ENCODE results near the gene XXYLT1. TPM values are rescaled to one million over a fixed set of nuclear protein-coding genes. Genes with fewer than 3 reads are reported as not detected.
A peak's percentile ranks its signal among the peaks of the same experiment; 100 is the strongest.

XXYLT1 gene
- total RNA-seq, 3 donors from 2014 or later, result 10.0 to 10.7 (median 10.2) TPM

DNA sequence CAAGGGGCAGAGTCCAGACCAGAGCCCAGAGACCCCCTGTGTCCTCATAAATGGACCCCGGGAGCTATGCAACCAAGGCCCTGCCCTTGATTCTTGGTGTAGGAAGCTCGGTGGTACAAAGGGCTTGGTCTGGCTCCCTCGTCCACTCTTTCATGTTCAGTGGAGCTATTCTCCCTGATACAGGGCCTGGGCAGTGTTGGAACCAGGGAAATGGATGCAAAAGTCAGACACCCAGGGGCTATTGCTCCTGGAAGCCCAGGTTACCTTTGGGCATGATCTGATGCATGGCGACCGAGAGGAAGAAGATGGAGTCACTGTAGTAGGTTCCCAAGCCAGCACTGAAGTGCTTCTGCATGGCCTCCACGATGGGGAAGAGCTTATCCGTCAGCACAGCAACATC is 44.5 kb downstream of the XXYLT1 start:
- intact Hi-C loops (cut with DNase I, micrococcal nuclease), result no loop called here
- TF ChIP-seq, protein P1, sequence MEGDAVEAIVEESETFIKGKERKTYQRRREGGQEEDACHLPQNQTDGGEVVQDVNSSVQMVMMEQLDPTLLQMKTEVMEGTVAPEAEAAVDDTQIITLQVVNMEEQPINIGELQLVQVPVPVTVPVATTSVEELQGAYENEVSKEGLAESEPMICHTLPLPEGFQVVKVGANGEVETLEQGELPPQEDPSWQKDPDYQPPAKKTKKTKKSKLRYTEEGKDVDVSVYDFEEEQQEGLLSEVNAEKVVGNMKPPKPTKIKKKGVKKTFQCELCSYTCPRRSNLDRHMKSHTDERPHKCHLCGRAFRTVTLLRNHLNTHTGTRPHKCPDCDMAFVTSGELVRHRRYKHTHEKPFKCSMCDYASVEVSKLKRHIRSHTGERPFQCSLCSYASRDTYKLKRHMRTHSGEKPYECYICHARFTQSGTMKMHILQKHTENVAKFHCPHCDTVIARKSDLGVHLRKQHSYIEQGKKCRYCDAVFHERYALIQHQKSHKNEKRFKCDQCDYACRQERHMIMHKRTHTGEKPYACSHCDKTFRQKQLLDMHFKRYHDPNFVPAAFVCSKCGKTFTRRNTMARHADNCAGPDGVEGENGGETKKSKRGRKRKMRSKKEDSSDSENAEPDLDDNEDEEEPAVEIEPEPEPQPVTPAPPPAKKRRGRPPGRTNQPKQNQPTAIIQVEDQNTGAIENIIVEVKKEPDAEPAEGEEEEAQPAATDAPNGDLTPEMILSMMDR (IDR thresholded peaks at IDR 0.05), result no peak
- H3K4me3 ChIP-seq, result no peak overlapping the region
- DNase-seq, result no peak
- H3K36me3 ChIP-seq (ENCODE audit: low read depth), result no peaks in the 10 kb centered on the region
- ATAC-seq, result no peak
- H3K4me1 ChIP-seq (ENCODE audit: low read depth), result peaks cover 8% of the 10 kb centered on the region
- H3K9me3 ChIP-seq, result no peaks in the 10 kb centered on the region

DNA sequence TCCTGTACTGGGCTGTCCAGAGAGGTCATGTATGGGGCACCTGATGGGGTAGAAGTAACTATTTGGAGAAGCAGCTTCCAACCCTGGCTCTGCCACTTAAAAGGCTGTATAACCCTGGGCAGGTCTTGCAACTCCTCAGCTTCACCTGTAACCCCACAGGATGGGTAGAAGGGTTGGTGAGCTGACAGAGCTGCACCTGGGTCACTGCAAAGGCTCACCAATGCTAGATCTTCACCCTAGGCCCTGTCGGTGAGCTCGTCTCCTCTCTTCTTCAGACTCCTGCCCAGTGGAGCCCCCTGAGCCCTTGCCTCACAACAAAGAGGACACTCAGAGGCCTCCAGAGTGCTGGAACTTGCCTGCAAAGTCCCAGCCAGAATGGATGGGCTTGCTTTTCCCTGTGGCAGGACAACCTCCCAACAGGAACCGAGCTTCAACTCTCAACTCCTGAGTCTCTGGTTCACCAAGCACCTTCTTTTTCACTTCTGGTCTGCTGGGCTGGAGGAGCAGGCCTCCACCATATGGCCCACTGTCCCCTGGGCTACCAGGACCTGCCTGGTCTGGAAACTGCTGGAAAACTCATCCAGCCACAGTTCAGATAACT is 45.9 kb downstream of the XXYLT1 start:
- no peak for ATAC-seq
- DNase-seq, result no peak
- intact Hi-C loops (cut with DNase I, micrococcal nuclease), result no loop called here

DNA sequence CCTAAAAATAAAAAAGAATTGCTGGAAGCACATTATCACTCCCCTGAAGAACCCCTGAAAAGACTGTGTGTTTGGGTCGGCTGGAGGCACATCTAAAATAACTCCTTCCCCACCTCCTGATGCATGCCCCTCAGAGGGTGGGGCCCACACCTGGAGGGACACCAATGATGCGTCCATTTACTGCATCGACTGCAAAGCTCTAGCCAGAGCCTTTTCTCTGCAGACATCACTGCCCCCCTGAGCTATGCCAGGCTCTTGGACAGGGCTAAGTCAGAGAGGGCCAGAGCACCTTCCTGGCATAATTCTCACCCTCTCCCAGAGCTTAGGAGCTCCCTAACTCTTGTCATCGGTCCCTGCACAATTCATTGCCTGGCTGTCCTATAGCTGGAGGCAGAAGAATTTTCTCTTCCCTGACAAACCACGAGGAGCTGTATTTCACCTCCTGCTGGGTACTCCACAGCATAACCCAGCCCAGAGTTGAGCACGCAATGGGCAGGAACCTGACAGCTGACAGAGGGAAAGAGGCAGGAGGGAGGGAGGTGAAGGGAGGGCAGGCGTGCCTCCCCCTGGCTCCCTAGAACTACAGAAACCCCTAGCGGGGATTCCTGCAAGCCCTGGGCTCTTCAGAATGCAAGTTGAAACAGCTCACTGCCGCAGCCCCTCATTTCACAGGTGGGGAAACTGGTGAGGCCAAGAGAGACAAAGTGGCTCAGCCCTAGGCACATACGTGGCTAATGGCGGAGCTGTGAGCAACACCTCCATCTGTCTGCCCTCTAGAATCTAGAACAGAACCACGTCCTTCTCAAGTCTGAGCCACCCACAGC is 46.6 kb downstream of the XXYLT1 start:
- DNase-seq, result no peak
- H3K4me3 ChIP-seq, result no peak overlapping the region
- H3K36me3 ChIP-seq (ENCODE audit: low read depth), result no peaks in the 10 kb centered on the region
- peaks cover 8% of the 10 kb centered on the region for H3K4me1 ChIP-seq (ENCODE audit: low read depth)
- H3K9me3 ChIP-seq, result no peaks in the 10 kb centered on the region
- intact Hi-C loops (cut with DNase I, micrococcal nuclease), result no loop called here
- TF ChIP-seq, protein P1 (IDR thresholded peaks at IDR 0.05), result no peak
- no peak for ATAC-seq

More for the DNA sequence above, 45.9 kb downstream of the XXYLT1 start:
- H3K9me3 ChIP-seq, result no peaks in the 10 kb centered on the region
- H3K4me1 ChIP-seq (ENCODE audit: low read depth), result peaks cover 8% of the 10 kb centered on the region
- TF ChIP-seq, protein P1 (IDR thresholded peaks at IDR 0.05), result no peak
- no peak overlapping the region for H3K4me3 ChIP-seq
- H3K36me3 ChIP-seq (ENCODE audit: low read depth), result no peaks in the 10 kb centered on the region

DNA sequence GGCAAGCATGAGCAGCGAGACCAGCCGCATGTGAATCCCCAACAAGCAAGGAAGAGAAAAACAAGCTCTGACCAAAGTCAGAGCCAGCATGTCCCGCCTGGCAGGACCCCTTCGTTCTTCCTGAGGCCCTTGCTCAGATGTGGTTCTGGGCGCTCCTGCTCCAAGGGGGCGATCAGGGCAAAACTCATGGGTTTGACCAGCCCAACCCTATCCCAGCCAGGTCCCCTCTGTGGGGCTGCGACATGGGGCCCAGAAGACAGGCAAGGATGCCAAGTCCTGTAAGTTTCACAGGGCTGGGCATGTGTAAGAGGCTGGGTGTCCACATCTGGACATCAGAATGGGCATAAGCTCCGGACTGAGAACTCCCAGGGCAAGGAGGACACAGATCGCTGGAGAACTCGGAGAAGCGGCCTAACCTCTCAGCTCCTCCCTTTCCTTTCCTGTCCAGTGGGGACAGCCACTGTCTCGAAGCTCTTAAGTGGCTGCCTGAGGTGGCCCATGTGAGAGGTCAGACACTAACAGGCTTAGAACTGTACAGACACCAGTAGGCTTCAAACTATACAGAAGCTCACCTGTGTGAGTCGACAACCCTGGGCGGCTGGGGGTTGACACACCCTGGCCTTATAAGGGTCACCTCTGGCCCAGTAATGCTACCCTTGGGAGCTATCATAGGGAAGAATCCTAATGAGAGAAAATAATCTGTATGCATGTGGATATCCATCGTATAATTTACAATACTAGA is 48.9 kb downstream of the XXYLT1 start:
- Histone ChIP-seq H3K36me3 (ENCODE audit: low read depth) (no peaks in the 10 kb centered on the region), H3K4me3 (no peak overlapping the region), H3K4me1 (ENCODE audit: low read depth) (peaks cover 8% of the 10 kb centered on the region), H3K9me3 (no peaks in the 10 kb centered on the region)
- intact Hi-C loops (cut with DNase I, micrococcal nuclease), result no loop called here
- ATAC-seq (no peak), DNase-seq (no peak)
- TF ChIP-seq, protein P1 (IDR thresholded peaks at IDR 0.05), result no peak

DNA sequence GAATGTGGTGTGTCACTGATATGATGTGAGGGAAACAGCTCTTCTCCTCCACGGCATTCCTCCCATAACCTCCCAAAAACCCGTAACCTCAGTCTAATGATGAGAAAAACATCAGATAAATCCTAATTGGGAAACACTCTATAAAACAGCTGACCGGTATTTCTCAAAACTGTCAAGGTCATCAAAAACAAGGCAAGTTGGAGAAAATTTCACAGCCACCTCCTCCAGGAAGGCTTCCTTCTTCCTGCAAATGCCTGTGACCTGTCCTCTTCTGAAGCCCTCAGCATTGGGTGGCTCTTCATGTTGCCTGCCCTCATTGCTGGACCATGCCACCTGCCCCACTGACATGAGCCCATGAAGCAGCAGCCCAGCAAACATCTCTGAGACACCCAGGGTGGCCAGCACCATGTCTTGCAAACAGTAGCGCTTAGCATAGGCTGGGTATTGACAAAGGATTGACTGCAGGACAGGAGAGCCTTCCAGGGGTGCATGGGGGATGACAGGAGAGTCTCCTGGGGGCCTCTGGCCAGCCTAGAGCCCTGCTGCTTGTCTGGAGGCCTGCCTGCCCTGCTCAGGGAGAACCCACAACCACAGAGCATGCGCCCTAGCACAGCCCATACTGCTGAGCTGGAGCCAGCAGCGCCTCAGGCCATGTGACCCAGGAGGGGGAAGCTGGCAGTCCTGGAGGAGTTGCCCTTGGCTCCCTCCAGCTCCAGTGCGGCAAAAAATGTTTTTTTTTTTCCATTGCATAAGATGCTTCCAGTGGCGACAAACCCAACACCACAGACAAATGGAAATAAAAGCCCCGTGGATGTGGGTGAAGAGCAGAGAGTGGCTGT is 49.7 kb downstream of the XXYLT1 start:
- ATAC-seq, result peak; percentile 40
- Histone ChIP-seq H3K4me1 (ENCODE audit: low read depth) (peaks cover 8% of the 10 kb centered on the region), H3K36me3 (ENCODE audit: low read depth) (no peaks in the 10 kb centered on the region), H3K4me3 (no peak overlapping the region), H3K9me3 (no peaks in the 10 kb centered on the region)
- intact Hi-C loops (cut with DNase I, micrococcal nuclease), result no loop called here
- DNase-seq, result no peak
- TF ChIP-seq, protein P1 (IDR thresholded peaks at IDR 0.05), result no peak
